Measurements from ENCODE around the gene PLXDC2. TPM values are rescaled to one million over a fixed set of nuclear protein-coding genes. Genes with fewer than 3 reads are reported as not detected.

PLXDC2 gene
- total RNA-seq, 1 experiment from 2014 or later = not detected

DNA sequence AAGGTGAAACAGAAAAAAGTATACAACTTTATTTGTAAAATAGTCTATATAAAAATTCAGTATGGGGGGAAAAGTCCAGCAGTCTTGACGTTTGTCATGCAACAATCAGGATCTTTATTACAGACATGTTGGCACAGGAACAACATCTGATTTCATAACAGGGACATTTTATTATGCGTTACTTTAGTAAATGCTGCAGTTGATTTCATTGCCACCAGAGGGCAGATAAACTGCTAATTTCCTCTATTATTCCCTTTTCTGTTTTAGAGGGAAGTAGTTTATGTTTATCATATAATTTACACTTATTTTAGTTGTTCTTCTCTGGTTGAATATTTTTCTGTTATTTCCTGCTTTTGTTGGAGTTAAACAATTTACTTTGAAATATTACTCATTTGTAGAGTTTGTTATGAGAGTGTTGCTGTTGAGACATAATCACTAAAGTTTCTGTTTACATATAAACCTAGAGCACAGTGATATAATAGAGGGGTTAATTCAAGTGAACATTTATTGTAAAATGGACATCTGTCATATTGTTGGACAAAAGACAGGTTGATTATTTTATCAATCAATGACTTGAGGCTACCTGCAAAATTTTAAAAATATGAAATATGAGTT lies 3.3 kb downstream of the PLXDC2 start:
- H3K4me1 ChIP-seq (ENCODE audit: insufficient read depth, low read length) = no peaks in the 10 kb centered on the region
- no peaks in the 10 kb centered on the region for H3K36me3 ChIP-seq (ENCODE audit: low read depth, low read length)
- no peak overlapping the region for H3K4me3 ChIP-seq (ENCODE audit: low read length)
- H3K27me3 ChIP-seq (ENCODE audit: low read length) = peaks cover 42% of the 10 kb centered on the region
- no peaks in the 10 kb centered on the region for H4K20me1 ChIP-seq (ENCODE audit: low read length)
- no peaks in the 10 kb centered on the region for H3K9me2 ChIP-seq (replicated peaks; ENCODE audit: low read length)
- CTCF ChIA-PET = interaction anchor here (0.6 to 1.1 kb wide), 3 partner anchors 522 to 956 kb away, joined by 3 to 4 read pairs (median 4); no protein-coding TSS in a partner anchor
- POLR2A ChIA-PET (ENCODE audit: unreplicated experiment) = interaction anchor here (0.7 kb wide), 1 partner anchor 1006 kb away, joined by 3 read pairs; no protein-coding TSS in a partner anchor
- H3F3A ChIP-seq (ENCODE audit: low read length, unreplicated experiment) = no peaks in the 10 kb centered on the region
- ATAC-seq = no peak
- intact Hi-C loops (cut with micrococcal nuclease) = loop anchor here (2.0 kb wide), 1 partner anchor 949 kb away; no protein-coding TSS in a partner anchor
- no peaks in the 10 kb centered on the region for H3K9me3 ChIP-seq (ENCODE audit: low read length)
- no peak overlapping the region for H3K4me2 ChIP-seq (ENCODE audit: low read length)
- no TSS peak for BruUV-seq (replicated peaks)
- H3K79me2 ChIP-seq (ENCODE audit: low read length) = no peaks in the 10 kb centered on the region
- H3K27ac ChIP-seq (ENCODE audit: low read length) = no peak overlapping the region
- H3K9ac ChIP-seq (ENCODE audit: low read length) = no peak overlapping the region
- TF ChIP-seq, protein P1, sequence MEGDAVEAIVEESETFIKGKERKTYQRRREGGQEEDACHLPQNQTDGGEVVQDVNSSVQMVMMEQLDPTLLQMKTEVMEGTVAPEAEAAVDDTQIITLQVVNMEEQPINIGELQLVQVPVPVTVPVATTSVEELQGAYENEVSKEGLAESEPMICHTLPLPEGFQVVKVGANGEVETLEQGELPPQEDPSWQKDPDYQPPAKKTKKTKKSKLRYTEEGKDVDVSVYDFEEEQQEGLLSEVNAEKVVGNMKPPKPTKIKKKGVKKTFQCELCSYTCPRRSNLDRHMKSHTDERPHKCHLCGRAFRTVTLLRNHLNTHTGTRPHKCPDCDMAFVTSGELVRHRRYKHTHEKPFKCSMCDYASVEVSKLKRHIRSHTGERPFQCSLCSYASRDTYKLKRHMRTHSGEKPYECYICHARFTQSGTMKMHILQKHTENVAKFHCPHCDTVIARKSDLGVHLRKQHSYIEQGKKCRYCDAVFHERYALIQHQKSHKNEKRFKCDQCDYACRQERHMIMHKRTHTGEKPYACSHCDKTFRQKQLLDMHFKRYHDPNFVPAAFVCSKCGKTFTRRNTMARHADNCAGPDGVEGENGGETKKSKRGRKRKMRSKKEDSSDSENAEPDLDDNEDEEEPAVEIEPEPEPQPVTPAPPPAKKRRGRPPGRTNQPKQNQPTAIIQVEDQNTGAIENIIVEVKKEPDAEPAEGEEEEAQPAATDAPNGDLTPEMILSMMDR (conservative IDR thresholded peaks at IDR 0.05; ENCODE audit: low read depth, low read length) = peak; percentile 72
- TF ChIP-seq EZH2 (IDR thresholded peaks at IDR 0.05; ENCODE audit: low read length, unreplicated experiment) = no peak
- TF ChIP-seq EZH2phosphoT487 (IDR thresholded peaks at IDR 0.05; ENCODE audit: borderline replicate concordance, low read length) = no peak
- peak; percentile 71 for DNase-seq
- no peak overlapping the region for H2AFZ ChIP-seq (ENCODE audit: low read length)

DNA sequence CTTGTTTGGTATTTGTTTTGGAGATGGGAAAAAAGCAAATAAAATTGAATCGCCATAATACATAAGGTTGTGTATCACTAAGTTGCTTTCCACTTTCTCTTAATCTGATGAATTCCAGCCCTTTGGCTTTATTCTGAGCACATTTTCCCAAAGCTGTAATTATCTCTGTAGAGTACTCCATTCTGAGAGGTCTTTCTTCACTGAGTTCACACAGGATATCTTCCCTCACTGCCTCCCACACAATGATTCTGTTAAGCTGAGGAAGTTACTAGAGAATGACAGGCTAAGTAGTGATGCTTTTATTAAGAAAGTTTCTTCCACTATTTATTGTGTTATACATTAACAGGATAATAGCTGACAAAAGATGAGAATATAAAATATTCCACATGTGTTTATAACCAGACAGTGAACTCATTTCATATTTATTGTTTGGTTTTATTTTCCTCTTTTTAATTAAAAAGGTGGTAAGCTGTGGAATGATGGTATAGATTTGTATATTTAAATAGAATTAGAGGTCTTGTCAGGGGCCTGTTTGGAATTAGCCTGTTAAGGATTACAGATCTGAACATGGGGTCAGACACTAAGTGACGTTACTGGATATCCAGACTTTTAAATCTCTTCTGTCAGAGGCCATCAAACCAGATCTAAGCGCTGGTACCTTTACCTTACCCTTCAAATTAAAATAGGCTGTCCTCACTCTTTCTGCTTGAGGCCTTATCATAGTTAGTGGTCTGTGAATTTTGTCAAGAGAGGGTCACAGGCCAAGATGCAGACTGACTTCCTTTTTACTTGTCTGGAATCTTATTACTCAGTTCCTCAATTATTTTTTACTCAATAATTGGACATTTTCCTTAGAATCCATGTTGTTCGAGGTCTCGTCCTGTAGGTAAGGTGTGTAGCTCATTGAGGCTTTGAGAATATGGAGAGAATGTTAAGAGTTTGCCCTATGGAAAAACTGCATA lies 8.4 kb downstream of the PLXDC2 start:
- Histone ChIP-seq H3K9ac (ENCODE audit: low read length) (no peak overlapping the region), H3K27ac (ENCODE audit: low read length) (no peak overlapping the region), H3K9me2 (replicated peaks; ENCODE audit: low read length) (no peaks in the 10 kb centered on the region), H2AFZ (ENCODE audit: low read length) (no peak overlapping the region), H3K4me2 (ENCODE audit: low read length) (no peak overlapping the region), H3F3A (ENCODE audit: low read length, unreplicated experiment) (no peaks in the 10 kb centered on the region), H3K36me3 (ENCODE audit: low read depth, low read length) (no peaks in the 10 kb centered on the region), H3K4me1 (ENCODE audit: insufficient read depth, low read length) (no peaks in the 10 kb centered on the region), H3K4me3 (ENCODE audit: low read length) (no peak overlapping the region), H3K27me3 (ENCODE audit: low read length) (no peaks in the 10 kb centered on the region), H3K79me2 (ENCODE audit: low read length) (no peaks in the 10 kb centered on the region), H3K9me3 (ENCODE audit: low read length) (no peaks in the 10 kb centered on the region), H4K20me1 (ENCODE audit: low read length) (no peaks in the 10 kb centered on the region)
- intact Hi-C loops (cut with micrococcal nuclease) = no loop called here
- ATAC-seq (no peak), DNase-seq (no peak)
- CTCF ChIA-PET = no interaction called here
- POLR2A ChIA-PET (ENCODE audit: unreplicated experiment) = no interaction called here
- TF ChIP-seq, protein P1 (conservative IDR thresholded peaks at IDR 0.05; ENCODE audit: low read depth, low read length) = no peak
- TF ChIP-seq EZH2 (IDR thresholded peaks at IDR 0.05; ENCODE audit: low read length, unreplicated experiment) (no peak), EZH2phosphoT487 (IDR thresholded peaks at IDR 0.05; ENCODE audit: borderline replicate concordance, low read length) (no peak)
- BruUV-seq (replicated peaks) = no TSS peak
